SH-SY5Y (cell line): ENCODE measurements around the gene GIGYF2.

Source experiments
- GATA2 ChIP-seq: IDR thresholded peaks from 2 replicates; pipeline ENCODE4 v1.6.1; 2011; ENCODE audit warnings: mild to moderate bottlenecking, low read depth, low read length
- GATA3 ChIP-seq: IDR thresholded peaks from 2 replicates; pipeline ENCODE4 v1.6.1; 2011; ENCODE audit warnings: low read depth, mild to moderate bottlenecking, low read length, moderate library complexity

Gene GIGYF2

DNA sequence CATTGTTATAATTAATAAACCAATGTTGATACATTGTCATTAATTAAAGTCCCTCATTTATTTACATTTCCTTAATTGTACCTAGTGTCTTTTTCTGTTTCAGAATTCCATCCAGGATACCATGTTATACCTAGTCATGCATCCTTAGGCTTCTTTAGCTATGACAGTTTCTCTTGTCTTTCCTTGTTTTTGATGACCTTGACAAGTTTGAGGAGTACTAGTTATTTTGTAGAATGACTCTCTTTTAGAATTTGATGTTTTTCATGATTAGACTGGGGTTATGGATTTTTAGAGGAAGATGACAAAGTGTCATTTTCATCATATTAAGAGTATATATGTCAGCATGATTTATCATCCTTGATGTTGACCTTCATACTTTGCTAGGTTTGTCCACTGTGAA is 16.4 kb downstream of the GIGYF2 start:
- TF ChIP-seq GATA2 (no peak), GATA3 (no peak)

DNA sequence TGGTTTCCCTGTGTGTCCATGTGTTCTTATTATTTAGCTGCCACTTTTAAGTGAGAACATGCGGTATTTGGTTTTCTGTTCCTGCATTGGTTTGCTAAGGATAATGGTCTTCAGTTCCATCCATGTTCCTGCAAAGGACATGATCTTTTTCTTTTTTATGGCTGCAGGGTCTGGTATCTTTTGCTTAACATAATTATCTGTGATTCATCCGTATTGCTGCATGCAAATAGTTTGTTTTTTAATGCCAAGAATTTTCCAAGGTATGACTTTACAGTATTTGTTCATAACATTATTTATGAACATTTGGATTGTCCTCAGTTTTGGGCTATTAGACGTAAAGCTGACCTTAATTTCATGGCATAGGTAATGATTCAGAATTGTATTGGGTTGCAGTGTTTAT is 17.8 kb downstream of the GIGYF2 start:
- no peak for TF ChIP-seq GATA3
- TF ChIP-seq GATA2: no peak

DNA sequence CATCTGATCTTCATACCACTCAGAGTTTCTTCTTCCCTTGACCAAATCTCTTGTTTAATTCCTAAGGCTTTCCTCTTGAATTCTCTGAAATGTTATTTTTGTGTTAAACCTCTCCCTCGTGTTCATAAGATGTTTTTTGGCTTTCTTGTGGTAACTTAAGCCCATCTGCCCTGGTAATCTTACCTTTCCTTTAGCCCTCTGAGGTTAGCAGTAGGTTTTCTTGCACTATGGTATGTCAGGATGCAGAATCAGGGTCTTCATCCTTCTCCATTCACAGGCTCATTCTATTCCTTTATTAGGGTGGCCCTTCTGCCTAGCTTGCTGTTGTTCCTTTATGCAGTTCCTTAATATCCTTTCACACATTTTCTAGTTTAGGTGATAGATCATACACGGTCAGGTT is 24.1 kb downstream of the GIGYF2 start:
- TF ChIP-seq GATA3 (no peak), GATA2 (no peak)

DNA sequence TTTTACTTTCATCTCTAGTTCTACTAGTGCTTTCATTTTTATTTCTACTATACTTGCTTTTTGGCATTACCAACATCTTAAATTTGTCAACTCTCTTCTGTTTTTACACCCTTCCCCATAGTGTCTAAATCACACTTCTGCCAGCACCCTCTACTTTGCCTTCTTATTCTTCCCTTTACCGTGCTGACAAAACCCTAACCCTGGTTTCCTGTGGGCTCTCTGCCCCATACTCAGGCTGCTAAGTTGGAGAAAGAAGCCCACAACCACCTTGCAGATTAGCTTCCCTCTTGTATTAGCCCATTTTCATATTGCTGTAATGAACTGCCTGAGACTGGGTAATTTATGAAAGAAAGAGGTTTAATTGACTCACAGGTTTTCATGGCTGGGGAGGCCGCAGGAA is 24.8 kb downstream of the GIGYF2 start:
- TF ChIP-seq GATA2: no peak
- no peak for TF ChIP-seq GATA3

DNA sequence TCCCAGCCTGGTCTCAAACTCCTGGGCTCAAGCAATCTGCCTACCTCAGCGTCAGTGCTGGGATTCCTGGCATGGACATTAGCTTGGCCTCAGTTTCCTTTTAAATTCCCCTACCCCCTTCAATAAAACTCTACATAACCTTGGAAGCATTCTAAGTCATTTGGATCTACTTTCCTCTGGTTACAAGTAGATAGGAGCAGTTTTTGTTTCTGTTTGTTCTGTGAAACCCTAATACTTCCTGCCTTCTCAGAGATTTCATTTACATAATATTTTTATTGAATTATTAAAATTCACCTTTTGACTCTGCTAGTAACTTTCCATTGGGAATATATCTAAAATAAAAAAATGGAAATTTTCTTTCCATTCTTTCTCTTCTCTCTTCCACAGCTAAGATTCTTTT is 25.9 kb downstream of the GIGYF2 start:
- TF ChIP-seq GATA3 (no peak), GATA2 (no peak)

DNA sequence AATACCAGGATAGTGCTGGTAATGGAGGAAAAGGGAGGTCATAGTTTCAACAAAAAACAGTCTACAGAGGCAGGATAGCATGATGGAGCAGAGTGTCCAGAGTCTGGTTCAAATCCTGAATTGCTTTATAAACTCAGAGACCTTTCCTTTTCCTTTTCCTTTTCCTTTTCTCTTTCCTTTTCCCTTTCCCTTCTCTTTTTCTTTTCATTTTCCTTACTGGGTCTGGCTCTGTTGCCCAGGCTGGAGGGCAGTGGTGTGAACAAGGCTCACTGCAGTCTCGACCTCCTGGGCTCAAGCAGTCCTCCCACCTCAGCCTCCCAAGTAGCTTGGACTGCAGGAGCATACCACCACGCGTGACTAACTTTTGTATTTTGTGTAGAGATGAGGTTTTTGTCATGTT is 31.7 kb downstream of the GIGYF2 start:
- TF ChIP-seq GATA3 (no peak), GATA2 (no peak)

DNA sequence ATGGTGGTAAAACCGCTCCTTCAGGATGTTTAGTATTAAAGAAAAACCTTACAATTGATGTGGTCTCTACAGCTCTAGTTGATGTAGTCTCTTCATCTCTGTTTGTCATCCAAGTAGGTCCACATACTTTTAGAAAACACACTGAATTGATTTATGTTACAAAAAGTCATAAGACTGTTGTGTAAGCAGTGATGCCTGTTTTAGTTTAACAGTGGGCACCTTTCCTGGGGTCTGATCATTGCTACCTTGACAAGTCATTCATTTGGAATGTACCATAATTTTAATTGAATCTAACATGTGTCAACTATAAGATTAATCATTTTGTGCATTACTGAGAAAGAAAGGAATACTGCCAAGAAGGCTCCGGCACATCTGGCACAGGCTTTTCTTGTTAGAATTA is 34.3 kb downstream of the GIGYF2 start:
- TF ChIP-seq GATA3 (no peak), GATA2 (no peak)

DNA sequence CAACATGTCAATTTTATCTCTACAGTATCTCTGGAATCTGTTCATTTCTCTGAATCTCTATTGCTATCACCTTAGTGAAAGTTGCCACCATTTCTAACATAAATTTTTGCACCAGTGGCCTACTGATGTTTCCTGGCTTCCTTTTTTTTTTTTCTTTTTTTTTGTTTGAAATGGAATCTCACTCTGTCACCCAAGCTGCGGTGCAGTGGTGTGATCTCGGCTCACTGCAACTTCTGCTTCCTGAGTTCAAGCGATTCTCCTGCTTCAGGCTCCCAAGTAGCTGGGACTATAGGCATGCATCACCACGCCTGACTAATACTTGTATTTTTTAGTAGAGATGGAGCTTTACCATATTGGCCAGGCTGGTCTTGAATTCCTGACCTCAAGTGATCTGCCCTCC is 44.2 kb downstream of the GIGYF2 start:
- TF ChIP-seq GATA3 (no peak), GATA2 (no peak)

DNA sequence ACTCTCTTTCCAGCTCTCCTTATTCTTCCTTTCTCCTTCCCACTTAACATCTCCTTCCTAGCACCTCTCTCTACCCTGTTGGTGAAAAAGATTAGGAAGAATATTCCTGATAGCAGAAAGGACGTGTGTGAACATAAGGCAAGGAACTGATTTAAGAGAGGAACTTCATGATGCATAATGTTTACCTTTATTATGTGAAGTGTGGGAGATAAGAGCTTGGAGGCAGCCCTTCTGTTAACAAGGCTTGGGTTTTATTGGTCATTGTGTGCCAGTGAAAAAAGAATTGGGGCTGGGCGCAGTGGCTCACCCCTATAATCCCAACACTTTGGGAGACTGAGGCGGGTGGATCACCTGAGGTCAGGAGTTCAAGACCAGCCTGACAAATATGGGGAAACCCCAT is 44.8 kb downstream of the GIGYF2 start:
- TF ChIP-seq GATA2 (no peak), GATA3 (no peak)

DNA sequence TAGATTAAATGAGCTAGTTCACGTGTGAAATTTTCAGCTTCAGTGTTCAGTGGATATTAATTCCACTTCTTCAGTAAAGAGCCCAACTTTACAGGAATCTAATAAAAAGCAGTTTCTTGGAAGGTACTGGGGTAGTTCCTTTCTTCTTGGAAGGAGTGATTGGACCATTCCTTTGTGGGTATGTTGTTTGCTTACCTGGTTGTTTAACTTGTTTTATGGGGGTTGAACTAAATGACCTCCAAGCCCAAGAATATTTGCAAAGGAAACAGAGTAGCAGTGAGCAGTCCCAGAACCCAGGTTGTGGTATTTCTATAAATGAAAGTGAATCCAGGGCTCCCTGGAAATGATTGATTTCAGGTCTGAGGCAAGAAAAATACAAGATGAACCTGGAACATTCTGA is 47.8 kb downstream of the GIGYF2 start:
- no peak for TF ChIP-seq GATA3
- no peak for TF ChIP-seq GATA2

DNA sequence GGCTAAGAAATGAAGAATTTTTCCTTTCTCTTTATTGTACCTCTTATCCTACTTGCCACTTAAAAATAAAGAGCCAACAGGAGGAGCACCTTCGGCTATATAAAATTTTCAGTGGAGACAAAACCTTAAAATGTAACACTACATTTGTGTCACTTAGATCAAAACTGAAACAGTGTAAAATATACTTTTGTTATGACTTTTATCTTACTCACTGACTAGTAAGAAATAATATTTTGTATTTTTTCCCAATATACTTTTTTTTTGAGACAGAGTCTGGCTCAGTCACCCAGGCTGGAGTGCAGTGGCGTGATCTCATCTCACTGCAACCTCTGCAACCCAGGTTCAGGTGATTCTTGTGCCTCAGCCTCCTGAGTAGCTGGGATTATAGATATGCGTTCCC is 50.9 kb downstream of the GIGYF2 start:
- TF ChIP-seq GATA3 (no peak), GATA2 (no peak)

DNA sequence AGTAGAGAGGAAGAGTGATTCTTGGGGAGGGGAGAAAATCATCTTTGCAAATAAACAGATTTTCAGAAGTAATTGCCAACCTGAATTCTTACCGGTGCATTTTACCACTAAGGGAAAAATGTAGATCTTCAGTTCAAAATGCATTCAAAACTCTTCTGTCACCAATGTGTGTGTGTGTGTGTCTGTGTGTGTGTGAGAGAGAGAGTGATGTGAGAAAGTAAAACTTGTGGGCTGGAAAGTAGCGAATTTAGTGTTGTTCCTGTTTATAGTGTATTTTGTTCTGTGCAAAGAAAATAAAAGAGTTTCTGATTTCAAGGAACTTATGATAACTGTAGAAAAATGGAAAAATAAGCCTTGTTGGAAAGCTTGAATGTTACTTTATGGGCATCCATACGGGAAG is 52.2 kb downstream of the GIGYF2 start:
- TF ChIP-seq GATA3 (no peak), GATA2 (no peak)

DNA sequence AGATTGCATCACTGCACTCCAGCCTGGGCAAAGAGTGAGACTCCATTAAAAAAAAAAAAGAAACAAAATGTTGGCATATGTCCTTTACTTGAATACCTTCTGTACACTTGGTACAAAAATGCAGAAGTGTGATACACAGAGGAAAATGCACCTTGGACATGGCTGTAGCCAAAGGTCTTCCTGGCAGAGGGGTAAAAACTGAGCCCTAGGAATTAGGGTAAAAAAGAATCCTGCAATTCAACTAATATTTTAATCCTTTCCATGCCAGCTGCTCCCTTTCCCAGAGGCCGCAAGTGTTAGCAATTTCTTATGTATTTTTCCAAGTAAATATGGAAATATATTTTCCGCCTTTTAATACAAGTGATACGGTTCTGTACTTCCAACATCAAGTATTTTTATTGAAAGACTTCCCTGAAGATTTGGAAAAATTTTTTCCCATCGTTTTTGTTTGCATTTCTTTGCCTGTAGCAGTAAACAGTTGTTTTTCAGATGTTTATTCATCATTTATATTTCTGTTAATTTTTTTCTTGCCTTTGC is 53.1 kb downstream of the GIGYF2 start:
- no peak for TF ChIP-seq GATA3
- TF ChIP-seq GATA2: no peak

DNA sequence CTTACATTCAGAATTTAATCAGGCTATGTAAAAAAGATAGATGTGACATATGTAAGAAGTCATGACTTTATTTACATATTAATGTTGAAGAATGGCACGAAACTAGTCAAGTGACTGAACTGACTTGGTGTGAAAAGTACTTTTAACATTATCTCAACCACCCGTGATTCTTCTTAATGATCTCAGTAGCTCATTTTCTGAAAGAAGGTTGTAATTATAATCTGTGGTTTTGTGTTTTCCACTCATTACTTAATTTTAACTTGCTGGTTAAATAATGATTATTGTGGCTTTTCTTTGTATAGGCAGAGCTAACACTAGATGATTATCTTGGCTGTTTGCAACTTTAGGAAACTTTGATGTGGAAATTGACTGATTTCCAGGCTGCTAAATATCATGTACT is 60.8 kb downstream of the GIGYF2 start:
- TF ChIP-seq GATA3 (no peak), GATA2 (no peak)

DNA sequence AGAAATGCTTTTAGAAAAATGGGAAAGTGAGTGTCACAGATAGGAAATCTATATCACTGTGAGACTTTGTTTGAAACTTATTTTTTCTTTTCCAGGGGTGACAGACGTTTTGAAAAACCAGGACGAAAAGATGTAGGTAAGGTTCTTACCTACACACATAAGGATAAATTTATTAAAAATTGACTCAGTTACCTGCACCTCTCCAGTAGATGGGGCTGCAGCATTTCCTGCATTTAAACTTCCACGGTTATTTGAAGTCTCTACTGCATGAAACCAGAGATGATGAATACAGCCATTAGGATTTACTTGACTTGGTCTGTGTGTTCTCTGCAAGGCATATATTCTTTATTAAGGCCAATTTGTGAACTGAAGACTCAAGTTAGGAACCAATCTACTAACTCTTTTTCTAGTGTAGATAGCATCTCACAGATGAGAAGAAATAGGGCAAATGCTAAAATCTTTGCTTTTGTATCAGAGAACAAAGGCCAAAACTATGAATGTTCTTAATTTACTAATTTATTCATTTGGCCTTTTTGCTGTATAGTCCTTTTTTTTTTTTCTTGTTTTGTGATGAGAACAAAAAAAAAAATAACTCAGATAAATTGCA is 64.3 kb downstream of the GIGYF2 start:
- TF ChIP-seq GATA2: no peak
- no peak for TF ChIP-seq GATA3

DNA sequence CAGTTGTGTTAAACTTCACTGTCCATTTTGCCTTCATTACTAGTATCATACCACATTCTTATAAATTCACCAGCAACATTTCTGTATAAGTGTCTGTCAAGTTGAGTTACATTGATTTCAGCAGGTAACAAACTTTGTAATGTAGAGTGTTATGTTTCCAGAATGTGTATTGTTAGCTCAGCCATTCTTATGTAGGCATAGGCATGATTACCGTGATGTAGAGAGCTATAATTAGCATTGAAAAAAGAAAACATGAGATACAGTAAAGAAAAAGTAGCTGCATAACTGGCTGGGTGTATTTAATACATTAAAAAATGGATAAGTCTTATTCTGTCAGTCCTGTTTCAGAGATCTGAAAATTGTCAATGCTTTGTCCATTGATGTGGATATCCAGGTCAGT is 70.7 kb downstream of the GIGYF2 start:
- no peak for TF ChIP-seq GATA2
- TF ChIP-seq GATA3: no peak
